GM21423 (cell line): ENCODE results near the gene FGFR3.

ENCODE experiments used
- ATAC-seq: cut with Tn5 transposase; IDR thresholded peaks from one replicate; pipeline ENCODE4 v1.9.1; 2021; ENCODE audit warnings: mild to moderate bottlenecking, moderate library complexity; ENCODE audit not compliant: unreplicated experiment

The FGFR3 gene

GRCh38 chr4:1792832-1793495, at the start of gene FGFR3:
Gene FGFR3 (plus strand): TSS chr4:1793293. CDS start chr4:1793935, 642 bp downstream.
- ATAC-seq, result no peak

GRCh38 chr4:1743551-1743950, 49.5 kb upstream of the FGFR3 start:
- no peak for ATAC-seq

GRCh38 chr4:1743975-1744374, 49.1 kb upstream of the FGFR3 start:
- ATAC-seq, result no peak

GRCh38 chr4:1744552-1744951, 48.5 kb upstream of the FGFR3 start:
- ATAC-seq, result no peak

- ATAC-seq, result no peak
Observed at GRCh38 chr4:1745165-1745564, 47.9 kb upstream of the FGFR3 start.

- ATAC-seq, result no peak
Observed at GRCh38 chr4:1745697-1746096, 47.4 kb upstream of the FGFR3 start.

- ATAC-seq, result peak; percentile 65
Observed at GRCh38 chr4:1746265-1746691, 46.8 kb upstream of the FGFR3 start.

- ATAC-seq, result no peak
Observed at GRCh38 chr4:1746919-1747602, 46.0 kb upstream of the FGFR3 start.

GRCh38 chr4:1747603-1747967, 45.5 kb upstream of the FGFR3 start:
- no peak for ATAC-seq

GRCh38 chr4:1748465-1748995, 44.6 kb upstream of the FGFR3 start:
- no peak for ATAC-seq

GRCh38 chr4:1749370-1749769, 43.7 kb upstream of the FGFR3 start:
- ATAC-seq, result no peak

- ATAC-seq, result no peak
Observed at GRCh38 chr4:1749826-1750225, 43.3 kb upstream of the FGFR3 start.

GRCh38 chr4:1750381-1751154, 42.5 kb upstream of the FGFR3 start:
- ATAC-seq, result no peak

GRCh38 chr4:1751155-1751918, 41.8 kb upstream of the FGFR3 start:
- no peak for ATAC-seq

- no peak for ATAC-seq
Observed at GRCh38 chr4:1751919-1752283, 41.2 kb upstream of the FGFR3 start.

GRCh38 chr4:1752284-1753041, 40.6 kb upstream of the FGFR3 start:
- no peak for ATAC-seq

GRCh38 chr4:1753294-1753696, 39.8 kb upstream of the FGFR3 start:
- no peak for ATAC-seq

- ATAC-seq, result no peak
Observed at GRCh38 chr4:1753697-1754311, 39.3 kb upstream of the FGFR3 start.

- no peak for ATAC-seq
Observed at GRCh38 chr4:1754336-1754735, 38.8 kb upstream of the FGFR3 start.

- ATAC-seq, result no peak
Observed at GRCh38 chr4:1755297-1755696, 37.8 kb upstream of the FGFR3 start.
